HepG2 (cell line): ENCODE results near the gene PSEN1. TPM values are rescaled to one million over a fixed set of nuclear protein-coding genes. Genes with fewer than 3 reads are reported as not detected.

ENCODE experiments used
- ATAC-seq: fragments of 200-7000 bp; cut with Tn5 transposase; 3 replicates; pipeline ENCODE4 v1.9.1; 2020; ENCODE audit warnings: mild to moderate bottlenecking, moderate library complexity
- BruUV-seq: library from RNA; stranded (reverse); fragments of 400-500 nt; replicated peaks from 2 replicates; lab custom pipeline; 2021; lab: Mats Ljungman, UMichigan
- CTCF ChIA-PET: fragments of 300-600 bp; formaldehyde crosslinking; extraction: SDS; loops from one replicate; lab custom pipeline; 2021; ENCODE audit warnings: low total read pairs, inconsistent platforms, low intra/inter-chr PET ratio; lab: Yijun Ruan, JAX
- POLR2A ChIA-PET: fragments of 350-600 bp; sonication (Branson Sonifier 250); formaldehyde crosslinking; loops from one replicate; lab custom pipeline; 2020; ENCODE audit warnings: antibody characterized with exemption, inconsistent platforms; lab: Yijun Ruan, JAX
- DNase-seq: peaks from one replicate; pipeline ENCODE4 v3.0.0-alpha.2; 2015; ENCODE audit warnings: low spot score
- FAIRE-seq: peaks from 3 replicates; lab custom pipeline; 2011; peaks lifted over from hg19 to GRCh38; lab: Jason Lieb, UNC
- H2AFZ ChIP-seq: one replicate; pipeline ENCODE4 v1.6.1; 2011; ENCODE audit warnings: low read length, inconsistent platforms
- H3K27ac ChIP-seq: fragments of 300-600 bp; 3 replicates; pipeline ENCODE4 v1.8.0; 2011; ENCODE audit warnings: mixed run types, mild to moderate bottlenecking, mixed read lengths, low read length, inconsistent platforms; ENCODE audit not compliant: insufficient read depth; ENCODE audit errors: extremely low read length
- H3K27me3 ChIP-seq, 2 experiments: fragments of 200-600 bp in 1 of 2; 2 replicates in 1 of 2; 3 replicates in 1 of 2; pipeline versions ENCODE4 v1.6.0 to v1.8.0; 2011; ENCODE audit warnings: low read length in 2 of 2, mild to moderate bottlenecking in 2 of 2, moderate library complexity in 2 of 2, inconsistent platforms in 1 of 2; ENCODE audit not compliant: insufficient read depth in 2 of 2, control insufficient read depth in 1 of 2
- H3K36me3 ChIP-seq, 2 experiments: fragments of 200-600 bp in 1 of 2; replicated peaks in 1 of 2; 2 replicates in 1 of 2; 3 replicates in 1 of 2; pipeline versions ENCODE4 v1.5.1 to v1.8.0; 2011; ENCODE audit warnings: low read length in 2 of 2, inconsistent platforms in 1 of 2; ENCODE audit not compliant: insufficient read depth in 2 of 2, control insufficient read depth in 1 of 2
- H3K4me1 ChIP-seq: 2 replicates; pipeline ENCODE4 v1.5.1; 2012; ENCODE audit warnings: low read length, inconsistent platforms; ENCODE audit not compliant: insufficient read depth
- H3K4me2 ChIP-seq: 2 replicates; pipeline ENCODE4 v1.6.0; 2011; ENCODE audit warnings: low read depth, low read length, inconsistent platforms
- H3K4me3 ChIP-seq, 3 experiments: fragments of 200-600 bp in 1 of 3; sonication (generic), shearing (Covaris generic) in 1 of 3; replicated peaks in 1 of 3; 2 replicates each; pipeline ENCODE4 v1.5.1; 2011 to 2016; ENCODE audit warnings: low read length in 3 of 3, inconsistent platforms in 2 of 3, low read depth in 2 of 3, mild to moderate bottlenecking in 2 of 3, control low read depth in 1 of 3, mixed read lengths in 1 of 3; ENCODE audit not compliant: insufficient read depth in 1 of 3
- H3K79me2 ChIP-seq: one replicate; pipeline ENCODE4 v1.6.1; 2011; ENCODE audit warnings: low read length, inconsistent platforms; ENCODE audit not compliant: insufficient read depth
- H3K9ac ChIP-seq: 2 replicates; pipeline ENCODE4 v1.6.0; 2011; ENCODE audit warnings: mild to moderate bottlenecking, low read depth, low read length, inconsistent platforms; ENCODE audit not compliant: insufficient read depth
- H3K9me3 ChIP-seq: 2 replicates; pipeline ENCODE4 v1.5.1; 2012; ENCODE audit warnings: mild to moderate bottlenecking, low read length
- H4K20me1 ChIP-seq: 2 replicates; pipeline ENCODE4 v1.6.0; 2011; ENCODE audit warnings: inconsistent platforms, mild to moderate bottlenecking, low read length, moderate library complexity; ENCODE audit not compliant: insufficient read depth
- FOXJ3 ChIP-seq: sonication (generic); formaldehyde crosslinking; IDR thresholded peaks from 2 replicates; pipeline ENCODE4 v1.4.0; 2020; ENCODE audit warnings: missing genetic modification reagents, mild to moderate bottlenecking, borderline replicate concordance
- HHEX ChIP-seq: IDR thresholded peaks from 2 replicates; pipeline ENCODE4 v1.6.1; 2016; ENCODE audit warnings: control low read depth
- ISL2 ChIP-seq: sonication (generic); formaldehyde crosslinking; IDR thresholded peaks from 2 replicates; pipeline ENCODE4 v1.5.0; 2020; ENCODE audit warnings: missing genetic modification reagents
- PAF1 ChIP-seq: IDR thresholded peaks from 2 replicates; pipeline ENCODE4 v1.6.1; 2016; ENCODE audit warnings: missing genetic modification reagents, missing compliant biosample characterization
- SAP130 ChIP-seq: IDR thresholded peaks from 2 replicates; pipeline ENCODE4 v1.6.1; 2016; ENCODE audit warnings: low read depth
- STAT5B ChIP-seq: sonication (generic); formaldehyde crosslinking; IDR thresholded peaks from 2 replicates; pipeline ENCODE4 v1.4.0; 2020; ENCODE audit warnings: missing genetic modification reagents
- TEAD3 ChIP-seq: optimal IDR thresholded peaks from 2 replicates; pipeline ENCODE3; 2016; ENCODE audit warnings: borderline replicate concordance
- ZBTB14 ChIP-seq: sonication (generic); formaldehyde crosslinking; IDR thresholded peaks from 2 replicates; pipeline ENCODE4 v1.4.0; 2020; ENCODE audit warnings: missing genetic modification reagents
- ZBTB21 ChIP-seq: sonication (generic); formaldehyde crosslinking; IDR thresholded peaks from 2 replicates; pipeline ENCODE4 v1.4.0; 2020; ENCODE audit warnings: missing genetic modification reagents
- ZNF101 ChIP-seq: sonication (generic); formaldehyde crosslinking; IDR thresholded peaks from 2 replicates; pipeline ENCODE4 v1.4.0; 2020; ENCODE audit warnings: mild to moderate bottlenecking, low read depth, missing genetic modification reagents, borderline replicate concordance
- ZNF121 ChIP-seq: sonication (generic); formaldehyde crosslinking; IDR thresholded peaks from 2 replicates; pipeline ENCODE4 v1.5.0; 2020; ENCODE audit warnings: mild to moderate bottlenecking, missing genetic modification reagents
- ZNF253 ChIP-seq: sonication (generic); formaldehyde crosslinking; IDR thresholded peaks from 2 replicates; pipeline ENCODE4 v1.8.0; 2022; ENCODE audit warnings: mild to moderate bottlenecking, missing genetic modification reagents, borderline replicate concordance
- ZNF282 ChIP-seq: fragments of 450-650 bp; IDR thresholded peaks from 2 replicates; pipeline ENCODE4 v1.6.1; 2018; ENCODE audit not compliant: partially characterized antibody
- ZNF333 ChIP-seq: sonication (generic); formaldehyde crosslinking; IDR thresholded peaks from 2 replicates; pipeline ENCODE4 v1.4.0; 2020; ENCODE audit warnings: mild to moderate bottlenecking, missing genetic modification reagents, borderline replicate concordance
- ZNF362 ChIP-seq: sonication (generic); formaldehyde crosslinking; IDR thresholded peaks from 2 replicates; pipeline ENCODE4 v1.4.0; 2020; ENCODE audit warnings: missing genetic modification reagents, mild to moderate bottlenecking, borderline replicate concordance
- ZNF382 ChIP-seq: sonication (generic); formaldehyde crosslinking; IDR thresholded peaks from 2 replicates; pipeline ENCODE4 v1.5.0; 2020; ENCODE audit warnings: missing genetic modification reagents, mild to moderate bottlenecking, borderline replicate concordance
- ZNF605 ChIP-seq: sonication (generic); formaldehyde crosslinking; IDR thresholded peaks from 2 replicates; pipeline ENCODE4 v1.8.0; 2022; ENCODE audit warnings: mild to moderate bottlenecking, missing genetic modification reagents
- ZNF724P ChIP-seq: sonication (generic); formaldehyde crosslinking; IDR thresholded peaks from 2 replicates; pipeline ENCODE4 v1.8.0; 2022; ENCODE audit warnings: missing genetic modification reagents, borderline replicate concordance
- ZNF737 ChIP-seq: sonication (generic); formaldehyde crosslinking; IDR thresholded peaks from 2 replicates; pipeline ENCODE4 v1.5.0; 2020; ENCODE audit warnings: missing genetic modification reagents, mild to moderate bottlenecking, borderline replicate concordance
- ZNF749 ChIP-seq: sonication (generic); formaldehyde crosslinking; IDR thresholded peaks from 2 replicates; pipeline ENCODE4 v1.8.0; 2022; ENCODE audit warnings: mild to moderate bottlenecking, missing genetic modification reagents, moderate library complexity, borderline replicate concordance
- ZNF761 ChIP-seq: sonication (generic); formaldehyde crosslinking; conservative IDR thresholded peaks from 2 replicates; pipeline ENCODE4 v1.4.0; 2020; ENCODE audit warnings: mild to moderate bottlenecking, missing genetic modification reagents
- ZNF770 ChIP-seq: sonication (generic); formaldehyde crosslinking; IDR thresholded peaks from 2 replicates; pipeline ENCODE4 v1.5.0; 2020; ENCODE audit warnings: mild to moderate bottlenecking, missing genetic modification reagents
- WGBS: methylation state at CpG from one replicate; pipeline ENCODE4 v1.1.6; 2017; ENCODE audit warnings: low lambda C conversion rate; 5-methylcytosine and 5-hydroxymethylcytosine counted together
- in situ Hi-C: cut with HindIII; loops from 2 replicates; pipeline ENCODE4 v1.10.0; 2017; ENCODE audit warnings: low pct_unique_long_range_greater_than_20kb; ENCODE audit not compliant: extremely low pct_ligation_motif_present
- intact Hi-C: fragments of 100-400 bp; cut with micrococcal nuclease; formaldehyde crosslinking; loops from one replicate; pipeline ENCODE4 v1.10.0; 2022; ENCODE audit not compliant: unreplicated experiment
- polyA plus RNA-seq, 8 experiments: library from polyadenylated mRNA; depleted of rRNA in 3 of 8; stranded (reverse) in 7 of 8; unstranded in 1 of 8; fragments of >200 nt; fragmentation: Illumina TruSeq in 4 of 8; extraction: Trizol in 4 of 8; gene quantifications; 2 replicates each; pipeline versions ENCODE4 v1.2.1 to v1.2.3, GENCODE V29; 2011 to 2016; ENCODE audit warnings: low read depth in 4 of 8, missing spikeins in 1 of 8, mixed read lengths in 1 of 8; ENCODE audit not compliant: insufficient read depth in 1 of 8
- total RNA-seq, 5 experiments: library from RNA; depleted of rRNA; stranded (reverse); fragments of >200 nt; fragmentation: Illumina TruSeq; extraction: Trizol; gene quantifications; 2 replicates each; pipeline ENCODE4 v1.2.3, GENCODE V29; 2016; ENCODE audit warnings: low read depth in 1 of 5

Gene PSEN1
- total and polyA plus RNA-seq, 2 of the 13 experiments (the other 11 are each of a cell fraction or from before 2014, with no cell fraction given), result 12.5 to 26.6 TPM

- H3K36me3 ChIP-seq, result peaks cover 1 to 8% of the 10 kb centered on the region in 2 experiments; a peak in 3 of 5 replicates
- ChIA-PET POLR2A (interaction anchor here (1.5 kb wide), 1 partner anchor 85 kb away, joined by 4 read pairs; the partner anchor contains the start of gene RBM25), CTCF (no interaction called here)
- peak; percentile 37; the same call in 2 of the 3 replicates for ATAC-seq
- H4K20me1 ChIP-seq, result peaks cover 5% of the 10 kb centered on the region; the same call in 1 of the 2 replicates
- H3K27ac ChIP-seq, result peak overlapping the region; percentile 27
- no peaks in the 10 kb centered on the region for H3K9me3 ChIP-seq
- FAIRE-seq, result no peak
- WGBS, result 87% methylated on average over 3 of the region's 3 CpGs
- no peak overlapping the region for H2AFZ ChIP-seq
- no peak for DNase-seq
- no TSS peak for BruUV-seq
- TF ChIP-seq ZNF724P (CRISPR knock-in tag), result no peak
- TF ChIP-seq ZNF253 (CRISPR knock-in tag), result no peak
- no peak for TF ChIP-seq PAF1 (CRISPR knock-in tag)
- TF ChIP-seq ZNF382 (CRISPR knock-in tag), result no peak
- TF ChIP-seq STAT5B, result no peak
- TF ChIP-seq ZNF101 (CRISPR knock-in tag), result no peak
- TF ChIP-seq FOXJ3 (CRISPR knock-in tag), result no peak
- TF ChIP-seq ZNF749, result no peak
- TF ChIP-seq TEAD3 (CRISPR knock-in tag), result no peak
- peak; percentile 31; the same call in 1 of the 2 replicates for TF ChIP-seq ZNF362 (CRISPR knock-in tag)
- peak; percentile 91 for TF ChIP-seq ZNF770
- no peak for TF ChIP-seq ZBTB14 (CRISPR knock-in tag)
- no peak for TF ChIP-seq ZNF282
- TF ChIP-seq ZNF761, result no peak
- no peak for TF ChIP-seq ZNF737
- no peak for TF ChIP-seq ZNF605
- TF ChIP-seq HHEX, result no peak
- no peak for TF ChIP-seq ZBTB21
- TF ChIP-seq ZNF333 (CRISPR knock-in tag), result no peak
- TF ChIP-seq SAP130, result no peak
- TF ChIP-seq ISL2 (CRISPR knock-in tag), result no peak
- TF ChIP-seq ZNF121 (CRISPR knock-in tag), result peak; percentile 58
- peaks cover 59% of the 10 kb centered on the region for H3K4me1 ChIP-seq
- H3K9ac ChIP-seq, result no peak overlapping the region
- no peak overlapping the region for H3K4me3 ChIP-seq
- no peaks in the 10 kb centered on the region for H3K27me3 ChIP-seq
- H3K79me2 ChIP-seq, result peaks cover 55% of the 10 kb centered on the region
- H3K4me2 ChIP-seq, result no peak overlapping the region
- in situ Hi-C loops, result no loop called here
- intact Hi-C loops, result no loop called here
These were observed 7.3 kb downstream of the PSEN1 start for GRCh38 chr14:73143617-73144016.
